ENCODE results near the gene C1QTNF12. TPM values are rescaled to one million over a fixed set of nuclear protein-coding genes. Genes with fewer than 3 reads are reported as not detected.
A peak's percentile ranks its signal among the peaks of the same experiment; 100 is the strongest.

C1QTNF12 gene
- total and polyA plus RNA-seq, 2 experiments from 2014 or later, result 1.5 TPM; not detected in 1

DNA sequence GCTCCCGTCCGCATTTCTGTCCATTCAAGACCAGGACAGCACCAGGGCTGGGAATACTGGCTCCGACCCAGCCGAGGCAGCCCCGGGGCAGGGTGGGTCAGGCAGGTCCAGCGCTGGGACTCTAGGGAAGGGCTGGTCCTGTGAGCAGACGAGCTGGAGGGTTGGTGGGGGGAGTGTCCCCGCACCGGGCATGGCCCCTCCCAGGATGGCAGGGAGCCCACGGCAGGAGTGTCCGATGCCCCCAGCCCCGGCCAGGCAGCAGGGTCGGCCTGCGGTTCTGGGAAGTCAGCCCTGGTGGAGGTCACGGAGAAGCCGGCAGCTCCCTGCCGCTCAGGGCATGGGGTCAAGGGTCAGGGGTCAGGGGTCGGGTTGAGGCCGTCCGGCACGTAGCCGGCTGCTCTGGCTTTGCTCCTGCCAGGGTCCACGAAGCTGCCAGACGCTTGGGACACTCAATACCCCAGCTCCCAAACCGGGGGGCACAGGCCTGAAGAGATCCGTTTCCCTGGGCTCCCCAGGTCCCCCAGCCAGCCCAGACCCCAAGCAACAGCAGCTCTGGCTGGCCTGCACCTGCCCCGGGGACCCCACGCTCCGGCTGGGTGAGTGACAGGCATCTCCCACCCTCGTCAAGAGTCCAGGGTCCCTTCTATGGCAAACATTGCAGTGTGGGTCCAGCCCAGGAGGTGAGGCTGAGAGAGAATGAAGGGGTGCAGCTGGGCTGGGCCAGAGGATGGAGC is 6.7 kb downstream of the C1QTNF12 start:
- Histone ChIP-seq H3K27me3 (no peaks in the 10 kb centered on the region), H3K4me1 (ENCODE audit: low read depth) (peaks cover 5% of the 10 kb centered on the region), H3K9me3 (ENCODE audit: low read depth) (no peaks in the 10 kb centered on the region), H3K27ac (no peak overlapping the region), H3K36me3 (no peaks in the 10 kb centered on the region), H3K4me3 (no peak overlapping the region)
- TF ChIP-seq, protein P1, sequence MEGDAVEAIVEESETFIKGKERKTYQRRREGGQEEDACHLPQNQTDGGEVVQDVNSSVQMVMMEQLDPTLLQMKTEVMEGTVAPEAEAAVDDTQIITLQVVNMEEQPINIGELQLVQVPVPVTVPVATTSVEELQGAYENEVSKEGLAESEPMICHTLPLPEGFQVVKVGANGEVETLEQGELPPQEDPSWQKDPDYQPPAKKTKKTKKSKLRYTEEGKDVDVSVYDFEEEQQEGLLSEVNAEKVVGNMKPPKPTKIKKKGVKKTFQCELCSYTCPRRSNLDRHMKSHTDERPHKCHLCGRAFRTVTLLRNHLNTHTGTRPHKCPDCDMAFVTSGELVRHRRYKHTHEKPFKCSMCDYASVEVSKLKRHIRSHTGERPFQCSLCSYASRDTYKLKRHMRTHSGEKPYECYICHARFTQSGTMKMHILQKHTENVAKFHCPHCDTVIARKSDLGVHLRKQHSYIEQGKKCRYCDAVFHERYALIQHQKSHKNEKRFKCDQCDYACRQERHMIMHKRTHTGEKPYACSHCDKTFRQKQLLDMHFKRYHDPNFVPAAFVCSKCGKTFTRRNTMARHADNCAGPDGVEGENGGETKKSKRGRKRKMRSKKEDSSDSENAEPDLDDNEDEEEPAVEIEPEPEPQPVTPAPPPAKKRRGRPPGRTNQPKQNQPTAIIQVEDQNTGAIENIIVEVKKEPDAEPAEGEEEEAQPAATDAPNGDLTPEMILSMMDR (IDR thresholded peaks at IDR 0.05; ENCODE audit: low read depth, low read length), result no peak
- no peak for DNase-seq (ENCODE audit: low read depth in 1 of 2, low spot score in 1 of 2)

DNA sequence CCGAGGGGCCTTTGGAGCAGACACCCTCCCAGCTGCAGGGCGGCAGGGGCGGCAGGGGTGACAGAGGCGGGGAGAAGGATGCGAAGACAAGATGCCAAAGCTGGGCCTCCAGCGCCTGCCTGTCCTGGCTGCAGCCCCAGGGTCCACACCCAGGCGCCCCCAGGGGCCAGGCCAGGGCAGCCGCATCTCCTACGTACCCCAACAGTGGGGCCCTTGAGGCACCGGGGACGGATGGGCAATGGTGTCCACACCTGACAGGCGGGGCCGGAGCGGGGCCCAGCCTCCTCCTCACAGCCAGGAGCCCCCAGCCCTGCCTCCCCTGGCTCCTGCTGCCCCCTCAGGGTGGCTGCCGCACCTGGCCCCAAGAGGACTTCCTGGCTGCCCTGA is 7.3 kb downstream of the C1QTNF12 start:
- H3K27me3 ChIP-seq, result no peaks in the 10 kb centered on the region
- DNase-seq (ENCODE audit: low read depth in 1 of 2, low spot score in 1 of 2), result no peak
- H3K9me3 ChIP-seq (ENCODE audit: low read depth), result no peaks in the 10 kb centered on the region
- no peak overlapping the region for H3K4me3 ChIP-seq
- no peaks in the 10 kb centered on the region for H3K36me3 ChIP-seq
- no peak overlapping the region for H3K27ac ChIP-seq
- peaks cover 5% of the 10 kb centered on the region for H3K4me1 ChIP-seq (ENCODE audit: low read depth)
- TF ChIP-seq, protein P1 (IDR thresholded peaks at IDR 0.05; ENCODE audit: low read depth, low read length), result no peak

DNA sequence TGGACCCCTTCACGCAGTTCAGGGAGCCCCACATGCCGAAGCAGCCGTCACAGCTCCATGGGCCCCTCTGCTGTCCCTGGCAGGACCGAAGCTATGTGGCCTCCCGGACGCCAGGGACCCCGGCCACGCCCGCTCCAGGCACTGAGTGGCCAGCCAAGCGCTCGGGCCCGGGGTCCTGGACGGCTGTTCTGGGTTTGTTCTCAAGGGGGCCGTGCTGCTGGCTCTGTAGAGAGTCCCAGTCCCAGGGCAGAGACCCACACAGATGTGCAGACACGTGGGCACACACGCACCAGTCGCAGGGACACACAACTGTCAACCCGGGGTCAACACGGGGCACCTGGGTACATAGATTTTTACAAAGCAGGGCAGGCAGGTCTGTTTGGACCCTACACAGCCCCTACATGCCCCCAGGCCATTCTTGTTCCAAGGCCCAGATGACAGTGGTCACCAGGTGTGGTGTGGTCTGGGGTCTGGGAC is 7.8 kb downstream of the C1QTNF12 start:
- Histone ChIP-seq H3K27me3 (no peaks in the 10 kb centered on the region), H3K4me1 (ENCODE audit: low read depth) (peaks cover 5% of the 10 kb centered on the region)
- TF ChIP-seq, protein P1 (IDR thresholded peaks at IDR 0.05; ENCODE audit: low read depth, low read length), result no peak

DNA sequence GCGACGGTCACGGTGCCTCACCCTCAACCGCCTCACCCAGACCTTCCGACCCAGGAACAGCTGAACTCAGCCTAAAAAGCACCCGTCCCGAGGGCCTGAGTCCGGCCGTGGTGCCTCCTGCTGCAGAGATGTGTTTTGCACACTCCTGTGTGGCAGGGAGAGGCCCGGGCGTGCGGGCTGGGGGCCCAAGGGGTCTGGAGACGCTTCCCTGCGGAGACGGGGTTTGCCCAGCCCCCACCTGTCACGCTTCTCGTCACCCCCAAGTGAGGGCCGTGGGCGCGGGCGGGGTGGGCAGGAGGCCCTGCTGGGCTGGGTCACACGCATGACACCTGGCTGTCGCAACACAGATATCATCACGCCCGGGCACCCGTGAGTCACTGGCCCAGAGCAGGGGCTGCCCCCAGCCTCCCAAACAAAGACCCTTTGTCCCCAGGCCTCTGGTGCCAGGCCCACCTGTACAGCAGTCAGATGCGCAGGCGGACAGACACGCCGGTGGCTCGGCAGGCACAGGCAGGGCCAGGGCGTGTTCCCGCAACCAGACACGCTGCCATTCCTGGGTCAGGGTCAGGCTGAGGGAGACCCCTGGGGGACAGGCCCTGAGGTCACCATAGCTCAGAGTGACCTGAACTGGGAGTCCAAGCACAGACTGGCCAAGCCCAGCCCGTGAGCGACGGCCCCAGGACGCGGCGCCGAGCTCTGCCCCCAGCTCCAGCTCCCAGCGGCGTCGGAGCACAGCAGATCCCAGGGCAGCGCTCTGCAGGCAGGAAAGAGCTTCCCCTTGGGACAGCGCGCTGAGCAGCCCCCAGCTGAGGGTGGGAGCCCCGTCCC is 8.4 kb downstream of the C1QTNF12 start:
- H3K36me3 ChIP-seq, result no peaks in the 10 kb centered on the region
- DNase-seq (ENCODE audit: low read depth in 1 of 2, low spot score in 1 of 2), result no peak
- no peak overlapping the region for H3K27ac ChIP-seq
- no peak overlapping the region for H3K4me3 ChIP-seq
- H3K4me1 ChIP-seq (ENCODE audit: low read depth), result peaks cover 5% of the 10 kb centered on the region
- TF ChIP-seq, protein P1 (IDR thresholded peaks at IDR 0.05; ENCODE audit: low read depth, low read length), result no peak
- no peaks in the 10 kb centered on the region for H3K27me3 ChIP-seq
- H3K9me3 ChIP-seq (ENCODE audit: low read depth), result no peaks in the 10 kb centered on the region

More for the DNA sequence above, 7.8 kb downstream of the C1QTNF12 start:
- no peak for DNase-seq (ENCODE audit: low read depth in 1 of 2, low spot score in 1 of 2)
- no peak overlapping the region for H3K27ac ChIP-seq
- no peaks in the 10 kb centered on the region for H3K36me3 ChIP-seq
- H3K9me3 ChIP-seq (ENCODE audit: low read depth), result no peaks in the 10 kb centered on the region
- H3K4me3 ChIP-seq, result no peak overlapping the region

DNA sequence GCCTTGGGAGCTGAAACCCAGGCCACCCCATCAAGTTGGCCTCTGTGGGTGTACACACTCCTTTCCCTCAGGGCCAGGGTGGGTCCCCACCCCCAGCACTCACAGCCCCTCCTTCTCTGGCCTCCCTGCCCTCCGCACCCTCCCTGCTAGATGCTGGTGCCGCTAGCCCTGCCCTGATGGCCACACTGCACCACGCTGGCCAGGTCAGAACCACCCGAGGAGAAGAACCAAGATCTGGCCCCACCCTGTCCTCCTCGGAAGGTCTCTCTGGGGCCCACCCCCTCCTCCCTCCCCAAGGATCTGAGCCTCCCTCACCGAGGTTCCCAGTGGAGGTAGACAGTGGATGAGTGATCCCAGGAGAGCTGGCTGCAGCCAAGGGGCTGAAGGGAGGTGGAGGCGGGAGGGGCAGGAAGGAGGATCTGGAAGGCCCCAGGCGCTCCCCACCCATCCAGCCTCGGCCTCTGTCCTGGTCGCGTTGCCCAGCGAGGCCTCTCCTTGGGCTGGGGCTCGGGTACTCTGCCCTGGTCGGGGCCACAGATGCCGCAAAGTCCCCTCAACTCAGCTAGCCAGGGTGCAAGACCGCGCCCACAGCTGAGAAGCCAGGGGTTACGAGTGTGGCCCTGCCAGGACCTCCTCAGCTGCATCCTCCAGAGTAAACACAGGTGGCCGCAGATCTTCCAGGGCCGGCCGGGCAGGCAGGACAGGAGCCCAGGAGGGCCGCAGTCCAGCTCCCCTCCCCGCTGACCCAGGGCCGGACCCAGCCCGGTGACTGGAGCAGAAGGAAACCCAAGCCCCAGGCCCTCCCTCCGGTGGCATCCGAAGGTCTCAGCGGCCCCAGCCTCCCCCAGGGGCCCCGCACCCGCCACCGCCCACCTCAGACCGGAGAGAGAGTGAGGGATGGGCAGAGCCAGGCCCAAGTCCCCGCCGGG is 9.3 kb downstream of the C1QTNF12 start:
- Histone ChIP-seq H3K36me3 (no peaks in the 10 kb centered on the region), H3K4me3 (no peak overlapping the region), H3K9me3 (ENCODE audit: low read depth) (no peaks in the 10 kb centered on the region), H3K27me3 (no peaks in the 10 kb centered on the region), H3K27ac (peak overlapping the region; percentile 52), H3K4me1 (ENCODE audit: low read depth) (peaks cover 5% of the 10 kb centered on the region)
- DNase-seq (ENCODE audit: low read depth in 1 of 2, low spot score in 1 of 2), result no peak
- TF ChIP-seq, protein P1 (IDR thresholded peaks at IDR 0.05; ENCODE audit: low read depth, low read length), result no peak
